GM10266 (cell line): ENCODE data around the gene GJB6.

ENCODE experiments used
- DNase-seq: peaks from one replicate; pipeline ENCODE4 v3.0.0; 2012; ENCODE audit errors: extremely low spot score
- TF ChIP-seq, protein P1 (sequence below): IDR thresholded peaks from 2 replicates; pipeline ENCODE4 v1.5.1; 2012; ENCODE audit warnings: mild to moderate bottlenecking, low read depth; ENCODE audit not compliant: control insufficient read depth, insufficient read depth; ENCODE audit errors: missing control alignments

The GJB6 gene

DNA sequence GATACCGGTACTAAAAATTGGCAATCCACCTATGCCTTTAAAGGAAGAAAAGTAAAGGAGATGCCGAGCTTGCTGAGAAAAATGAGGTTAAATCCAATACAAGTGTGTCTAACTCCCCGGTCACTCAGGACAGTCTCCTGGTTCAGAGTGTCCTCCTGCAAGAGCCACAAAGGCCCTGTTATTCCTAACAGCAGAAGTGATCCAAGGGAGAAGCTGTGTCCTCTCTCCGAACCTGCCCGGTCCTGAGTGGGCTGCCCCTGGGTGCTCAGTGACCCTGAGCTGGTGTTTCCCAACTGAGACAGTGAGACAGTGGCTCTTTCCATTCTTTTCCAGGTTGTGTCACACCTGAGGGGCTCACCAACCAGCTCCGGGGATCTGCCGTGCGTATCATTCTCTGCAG lies 4.8 kb downstream of the GJB6 start:
- TF ChIP-seq, protein P1, sequence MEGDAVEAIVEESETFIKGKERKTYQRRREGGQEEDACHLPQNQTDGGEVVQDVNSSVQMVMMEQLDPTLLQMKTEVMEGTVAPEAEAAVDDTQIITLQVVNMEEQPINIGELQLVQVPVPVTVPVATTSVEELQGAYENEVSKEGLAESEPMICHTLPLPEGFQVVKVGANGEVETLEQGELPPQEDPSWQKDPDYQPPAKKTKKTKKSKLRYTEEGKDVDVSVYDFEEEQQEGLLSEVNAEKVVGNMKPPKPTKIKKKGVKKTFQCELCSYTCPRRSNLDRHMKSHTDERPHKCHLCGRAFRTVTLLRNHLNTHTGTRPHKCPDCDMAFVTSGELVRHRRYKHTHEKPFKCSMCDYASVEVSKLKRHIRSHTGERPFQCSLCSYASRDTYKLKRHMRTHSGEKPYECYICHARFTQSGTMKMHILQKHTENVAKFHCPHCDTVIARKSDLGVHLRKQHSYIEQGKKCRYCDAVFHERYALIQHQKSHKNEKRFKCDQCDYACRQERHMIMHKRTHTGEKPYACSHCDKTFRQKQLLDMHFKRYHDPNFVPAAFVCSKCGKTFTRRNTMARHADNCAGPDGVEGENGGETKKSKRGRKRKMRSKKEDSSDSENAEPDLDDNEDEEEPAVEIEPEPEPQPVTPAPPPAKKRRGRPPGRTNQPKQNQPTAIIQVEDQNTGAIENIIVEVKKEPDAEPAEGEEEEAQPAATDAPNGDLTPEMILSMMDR = no peak
- no peak for DNase-seq

DNA sequence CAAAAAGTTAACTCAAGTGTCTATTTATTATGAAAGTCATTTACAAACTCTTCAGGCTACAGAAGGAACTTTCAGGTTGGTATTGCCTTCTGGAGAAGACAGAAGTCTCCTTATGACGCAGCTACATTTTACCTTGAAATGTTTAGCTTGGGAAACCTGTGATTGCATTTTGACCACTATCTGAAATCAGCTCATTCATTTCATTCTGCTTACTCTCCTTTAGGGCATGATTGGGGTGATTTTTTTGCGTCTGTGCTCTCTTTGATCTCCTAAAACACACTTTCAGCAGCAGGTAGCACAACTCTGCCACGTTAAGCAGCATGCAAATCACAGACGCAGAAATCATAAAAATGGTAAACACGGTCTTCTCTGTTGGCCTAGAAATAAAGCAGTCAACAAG lies 9.6 kb downstream of the GJB6 start:
- TF ChIP-seq, protein P1 = no peak
- no peak for DNase-seq

DNA sequence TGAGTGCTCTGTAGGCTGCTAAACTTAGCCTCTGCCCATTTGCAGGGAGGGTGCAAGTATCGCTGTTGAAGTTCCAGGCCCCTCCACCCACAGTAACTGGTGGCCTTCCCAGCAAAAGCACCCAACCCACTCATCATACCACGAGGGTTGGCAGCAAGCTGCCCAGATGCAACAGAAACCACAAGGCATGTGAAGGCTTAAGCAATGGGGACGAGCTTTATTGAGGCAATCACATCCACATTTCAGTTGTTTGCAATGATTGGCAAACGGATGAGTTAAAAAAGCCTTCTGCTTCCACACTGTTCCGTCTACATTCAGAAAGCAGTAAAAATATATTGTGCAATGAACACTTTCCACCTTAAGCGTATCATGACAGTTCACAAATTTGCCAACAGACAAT lies 10.3 kb downstream of the GJB6 start:
- TF ChIP-seq, protein P1 = no peak
- no peak for DNase-seq

DNA sequence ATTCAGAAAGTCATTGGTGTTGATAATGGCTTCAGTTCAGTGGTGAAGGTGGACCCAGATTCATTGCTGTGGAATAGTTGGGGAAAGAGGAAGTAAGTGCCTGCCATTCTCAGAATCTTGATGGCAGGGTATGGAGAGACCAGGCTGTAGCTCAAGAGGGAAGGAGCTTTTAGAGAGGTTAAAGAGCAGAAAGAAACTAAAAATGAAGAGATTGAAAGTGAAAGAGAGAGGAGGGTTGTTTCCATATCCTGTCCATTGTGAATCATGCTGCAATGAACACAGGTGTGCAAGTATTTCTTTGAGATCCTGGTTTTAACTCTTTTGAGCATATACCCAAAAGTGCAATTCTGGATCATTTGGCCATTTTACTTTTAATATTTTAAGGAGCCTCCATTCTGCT lies 12.5 kb downstream of the GJB6 start:
- TF ChIP-seq, protein P1 = no peak
- DNase-seq = no peak

DNA sequence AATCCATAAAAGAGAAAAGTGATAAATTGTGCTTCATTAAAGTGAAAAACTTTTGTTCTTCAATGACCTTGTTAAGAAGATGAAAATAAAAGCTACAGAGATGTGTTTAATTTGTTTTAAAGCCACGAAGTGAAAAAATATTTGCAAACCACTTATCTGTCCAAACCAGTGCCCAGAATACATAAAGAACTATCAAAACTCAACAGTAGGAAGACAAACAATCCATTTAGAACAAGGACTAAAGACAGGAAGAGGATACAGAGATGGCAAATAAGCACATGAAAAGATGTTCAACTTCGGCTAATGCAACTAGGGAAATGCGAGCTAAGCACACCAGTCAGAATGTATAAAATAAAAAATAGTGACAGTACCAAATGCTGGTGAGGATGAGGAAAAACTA lies 15.0 kb downstream of the GJB6 start:
- no peak for DNase-seq
- TF ChIP-seq, protein P1 = no peak

DNA sequence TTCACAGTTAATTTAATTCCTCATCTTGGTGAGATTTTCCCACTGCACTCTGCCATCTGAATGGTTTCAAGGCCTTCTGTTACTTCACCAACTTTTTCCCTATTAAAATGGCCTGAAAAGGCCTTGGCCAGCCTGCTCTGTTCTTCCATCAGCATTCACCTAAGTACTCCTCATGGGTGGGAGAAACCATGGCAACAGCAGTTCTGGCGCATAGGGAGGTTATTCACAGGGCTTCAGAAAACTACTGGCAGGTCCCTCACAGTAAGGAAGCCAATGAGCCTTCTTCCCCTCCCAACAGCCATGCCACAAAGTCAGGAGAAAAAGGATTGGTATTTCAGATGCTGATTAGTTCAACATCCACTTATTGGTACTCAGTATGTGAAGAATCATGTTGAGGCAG lies 22.2 kb downstream of the GJB6 start:
- TF ChIP-seq, protein P1 = no peak
- no peak for DNase-seq

DNA sequence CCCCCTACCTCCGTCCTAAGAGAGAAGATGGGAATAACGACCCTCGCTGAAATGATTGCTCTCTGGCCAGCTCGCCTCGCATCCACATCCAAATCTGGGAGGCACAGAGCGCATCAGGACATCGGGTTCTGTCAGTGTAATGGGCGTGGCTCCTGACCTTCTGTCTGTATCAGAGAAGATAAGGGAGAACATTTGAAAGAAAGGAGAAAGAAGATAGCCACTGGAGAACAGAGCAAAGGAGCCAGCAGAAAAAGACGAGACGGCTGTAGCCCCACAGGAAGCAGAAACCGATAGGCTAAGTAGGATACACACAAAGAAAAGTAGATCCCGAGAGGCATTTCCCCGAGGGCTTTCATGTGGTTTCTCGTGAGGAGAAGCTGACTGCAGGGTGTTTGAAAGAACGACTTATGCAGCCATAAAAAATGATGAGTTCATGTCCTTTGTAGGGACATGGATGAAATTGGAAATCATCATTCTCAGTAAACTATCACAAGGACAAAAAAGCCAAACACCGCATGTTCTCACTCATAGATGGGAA lies 25.4 kb downstream of the GJB6 start:
- TF ChIP-seq, protein P1 = no peak
- no peak for DNase-seq
